Measurements from ENCODE around the gene NCOA3. TPM values are rescaled to one million over a fixed set of nuclear protein-coding genes. Genes with fewer than 3 reads are reported as not detected.
"Not testable (repeated sequence)": the region's sequence is repeated elsewhere in the genome, so short reads cannot be mapped to it uniquely, and the experiment has no call there.

NCOA3 gene
- total RNA-seq, 2 donors from 2014 or later = 22.9 to 23.6 TPM

GRCh38 chr20:47552996-47553395 lies 51.3 kb downstream of the NCOA3 start:
- intact Hi-C loops (cut with DNase I, micrococcal nuclease) = no loop called here
- ATAC-seq (no peak), DNase-seq (no peak)

- ATAC-seq; DNase-seq; intact Hi-C loops (cut with DNase I, micrococcal nuclease): not testable (repeated sequence)
Measured at GRCh38 chr20:47553594-47554235, 52.0 kb downstream of the NCOA3 start.

GRCh38 chr20:47554283-47554682 lies 52.6 kb downstream of the NCOA3 start:
- ATAC-seq; intact Hi-C loops (cut with DNase I, micrococcal nuclease); DNase-seq: not testable (repeated sequence)

GRCh38 chr20:47557218-47557617 lies 55.5 kb downstream of the NCOA3 start:
- ATAC-seq (no peak), DNase-seq (no peak)
- intact Hi-C loops (cut with DNase I, micrococcal nuclease) = no loop called here

GRCh38 chr20:47557791-47558190 lies 56.1 kb downstream of the NCOA3 start:
- ATAC-seq (no peak), DNase-seq (no peak)
- intact Hi-C loops (cut with DNase I, micrococcal nuclease) = no loop called here

GRCh38 chr20:47558295-47559066 lies 56.8 kb downstream of the NCOA3 start:
- ATAC-seq = no peak

GRCh38 chr20:47559141-47559540 lies 57.5 kb downstream of the NCOA3 start:
- DNase-seq (no peak), ATAC-seq (no peak)
- intact Hi-C loops (cut with DNase I, micrococcal nuclease) = no loop called here

More at GRCh38 chr20:47558295-47559066, 56.8 kb downstream of the NCOA3 start:
- intact Hi-C loops (cut with DNase I, micrococcal nuclease) = no loop called here
- DNase-seq = no peak

- intact Hi-C loops (cut with DNase I, micrococcal nuclease) = no loop called here
- no peak for DNase-seq
- ATAC-seq = peak; percentile 31
Measured at GRCh38 chr20:47561180-47561579, 59.5 kb downstream of the NCOA3 start.

GRCh38 chr20:47561603-47562583 lies 60.2 kb downstream of the NCOA3 start:
- peak; percentile 78 for ATAC-seq
- no peak for DNase-seq
- intact Hi-C loops (cut with DNase I, micrococcal nuclease) = no loop called here

- intact Hi-C loops (cut with DNase I, micrococcal nuclease) = no loop called here
- DNase-seq = no peak
- no peak for ATAC-seq
Measured at GRCh38 chr20:47566269-47566668, 64.6 kb downstream of the NCOA3 start.

GRCh38 chr20:47568019-47568418 lies 66.3 kb downstream of the NCOA3 start:
- intact Hi-C loops (cut with DNase I, micrococcal nuclease) = no loop called here
- peak; percentile 75 for ATAC-seq
- DNase-seq = no peak

GRCh38 chr20:47568837-47569410 lies 67.2 kb downstream of the NCOA3 start:
- DNase-seq = no peak
- ATAC-seq = peak; percentile 76
- intact Hi-C loops (cut with DNase I, micrococcal nuclease) = no loop called here

GRCh38 chr20:47571426-47571825 lies 69.7 kb downstream of the NCOA3 start:
- no peak for DNase-seq
- no peak for ATAC-seq
- intact Hi-C loops (cut with DNase I, micrococcal nuclease) = no loop called here

GRCh38 chr20:47572105-47572729 lies 70.5 kb downstream of the NCOA3 start:
- DNase-seq = no peak
- intact Hi-C loops (cut with DNase I, micrococcal nuclease) = no loop called here
- no peak for ATAC-seq

GRCh38 chr20:47573559-47573958 lies 71.9 kb downstream of the NCOA3 start:
- intact Hi-C loops (cut with DNase I, micrococcal nuclease) = no loop called here
- no peak for ATAC-seq
- DNase-seq = no peak

- ATAC-seq (no peak), DNase-seq (no peak)
- intact Hi-C loops (cut with DNase I, micrococcal nuclease) = no loop called here
Measured at GRCh38 chr20:47574616-47575364, 73.1 kb downstream of the NCOA3 start.

GRCh38 chr20:47576516-47577033 lies 74.9 kb downstream of the NCOA3 start:
- ATAC-seq (peak; percentile 97), DNase-seq (peak; percentile 55 to 80)
- intact Hi-C loops (cut with DNase I, micrococcal nuclease) = no loop called here

- ATAC-seq = no peak
- DNase-seq = no peak
- intact Hi-C loops (cut with DNase I, micrococcal nuclease) = no loop called here
Measured at GRCh38 chr20:47577314-47577713, 75.6 kb downstream of the NCOA3 start.

Data from left colon (tissue), 2 donors.